H1 (cell line): ENCODE measurements around the gene PDE2A. TPM values are rescaled to one million over a fixed set of nuclear protein-coding genes. Genes with fewer than 3 reads are reported as not detected.
A peak's percentile ranks its signal among the peaks of the same experiment; 100 is the strongest.

Experiments used
- CTCF ChIA-PET: fragments of 300-600 bp; sonication (Branson Sonifier 250); formaldehyde crosslinking; loops from one replicate; lab custom pipeline; 2021; ENCODE audit not compliant: partially characterized antibody; lab: Charles Lee
- POLR2A ChIA-PET: fragments of 300-600 bp; sonication (Branson Sonifier 250); formaldehyde crosslinking; loops from one replicate; lab custom pipeline; 2021; ENCODE audit warnings: inconsistent platforms; ENCODE audit not compliant: partially characterized antibody; lab: Charles Lee
- DNase-seq, 2 experiments: peaks; one replicate each; pipeline versions ENCODE4 v3.0.0 to v3.0.0-alpha.2; 2010 to 2022; ENCODE audit warnings: low spot score in 2 of 2, low read depth in 1 of 2, mixed read lengths in 1 of 2
- FAIRE-seq: peaks from 2 replicates; lab custom pipeline; 2011; peaks lifted over from hg19 to GRCh38; lab: Jason Lieb, UNC
- H2AFZ ChIP-seq: 2 replicates; pipeline ENCODE4 v1.8.1; 2012; ENCODE audit warnings: low read length, inconsistent platforms
- H2AK5ac ChIP-seq: 2 replicates; pipeline ENCODE4 v1.6.1; 2013; ENCODE audit warnings: low read depth, low read length
- H2BK120ac ChIP-seq: replicated peaks from 2 replicates; pipeline ENCODE3; 2013; ENCODE audit warnings: low read depth, low read length, inconsistent platforms
- H2BK12ac ChIP-seq: 2 replicates; pipeline ENCODE4 v1.6.1; 2013; ENCODE audit warnings: low read depth, low read length
- H2BK15ac ChIP-seq: 2 replicates; pipeline ENCODE4 v1.6.1; 2013; ENCODE audit warnings: low read length
- H2BK20ac ChIP-seq: 2 replicates; pipeline ENCODE4 v1.6.1; 2013; ENCODE audit warnings: low read length
- H2BK5ac ChIP-seq: 2 replicates; pipeline ENCODE4 v1.6.1; 2013; ENCODE audit warnings: low read depth, low read length
- H3K14ac ChIP-seq: 2 replicates; pipeline ENCODE4 v1.6.1; 2013; ENCODE audit warnings: inconsistent platforms; ENCODE audit not compliant: insufficient read length
- H3K18ac ChIP-seq: 2 replicates; pipeline ENCODE4 v1.6.1; 2013; ENCODE audit warnings: low read length; ENCODE audit errors: extremely low read depth
- H3K23ac ChIP-seq: 2 replicates; pipeline ENCODE4 v1.6.1; 2013; ENCODE audit warnings: inconsistent platforms; ENCODE audit not compliant: insufficient read length
- H3K23me2 ChIP-seq: 2 replicates; pipeline ENCODE4 v1.6.1; 2013; ENCODE audit warnings: low read depth, low read length
- H3K27ac ChIP-seq: 2 replicates; pipeline ENCODE4 v1.6.1; 2011; ENCODE audit warnings: low read depth, low read length, inconsistent platforms
- H3K27me3 ChIP-seq, 4 experiments: replicated peaks in 1 of 4; 1 replicate in 1 of 4; 2 replicates in 3 of 4; pipeline versions ENCODE4 v1.6.1 to v1.8.1; 2011 to 2013; ENCODE audit warnings: low read length in 3 of 4, mild to moderate bottlenecking in 3 of 4, inconsistent platforms in 2 of 4, mixed read lengths in 2 of 4, moderate library complexity in 1 of 4; ENCODE audit not compliant: control insufficient read depth in 3 of 4, insufficient read depth in 3 of 4; ENCODE audit errors: extremely low read depth in 1 of 4
- H3K36me3 ChIP-seq, 4 experiments: 2 replicates each; pipeline versions ENCODE4 v1.6.1 to v1.8.1; 2011 to 2013; ENCODE audit warnings: mild to moderate bottlenecking in 4 of 4, low read length in 3 of 4, moderate library complexity in 2 of 4, control low read depth in 1 of 4, inconsistent platforms in 1 of 4; ENCODE audit not compliant: insufficient read depth in 4 of 4, control insufficient read depth in 2 of 4
- H3K4ac ChIP-seq: replicated peaks from 2 replicates; pipeline ENCODE3; 2013; ENCODE audit warnings: low read length, low read depth, mixed read lengths, inconsistent platforms; ENCODE audit not compliant: insufficient read length
- H3K4me1 ChIP-seq, 4 experiments: replicated peaks in 1 of 4; 1 replicate in 1 of 4; 2 replicates in 3 of 4; pipeline versions ENCODE4 v1.6.1 to v1.8.1; 2011 to 2013; ENCODE audit warnings: low read length in 3 of 4, inconsistent platforms in 2 of 4, mixed read lengths in 1 of 4; ENCODE audit not compliant: insufficient read depth in 4 of 4, control insufficient read depth in 3 of 4
- H3K4me2 ChIP-seq, 2 experiments: 2 replicates each; pipeline versions ENCODE4 v1.6.1 to v1.8.1; 2011 to 2013; ENCODE audit warnings: low read depth in 2 of 2, low read length in 2 of 2, control low read depth in 1 of 2, inconsistent platforms in 1 of 2, mild to moderate bottlenecking in 1 of 2; ENCODE audit not compliant: insufficient read depth in 1 of 2
- H3K4me3 ChIP-seq, 4 experiments: fragments of 200-600, 300-600 bp in 1 of 4; sonication (generic), shearing (Covaris generic), sonication (Bioruptor Twin) in 1 of 4; 2 replicates each; pipeline versions ENCODE4 v1.5.1 to v1.8.1; 2011 to 2016; ENCODE audit warnings: low read length in 4 of 4, low read depth in 3 of 4, control low read depth in 2 of 4, inconsistent platforms in 2 of 4, mild to moderate bottlenecking in 2 of 4, mixed read lengths in 1 of 4, moderate library complexity in 1 of 4; ENCODE audit not compliant: insufficient read depth in 2 of 4; ENCODE audit errors: extremely low read depth in 1 of 4
- H3K56ac ChIP-seq: replicated peaks from 2 replicates; pipeline ENCODE3; 2013; ENCODE audit warnings: low read depth, mild to moderate bottlenecking, mixed read lengths, low read length, inconsistent platforms; ENCODE audit not compliant: insufficient read length
- H3K79me1 ChIP-seq: 2 replicates; pipeline ENCODE4 v1.6.1; 2013; ENCODE audit warnings: low read depth, low read length, control low read depth
- H3K79me2 ChIP-seq, 2 experiments: 2 replicates each; pipeline versions ENCODE4 v1.6.1 to v1.8.1; 2012 to 2013; ENCODE audit warnings: low read length in 2 of 2, mild to moderate bottlenecking in 2 of 2, inconsistent platforms in 1 of 2; ENCODE audit not compliant: insufficient read depth in 2 of 2, control insufficient read depth in 1 of 2
- H3K9ac ChIP-seq, 4 experiments: replicated peaks in 1 of 4; 1 replicate in 1 of 4; 2 replicates in 3 of 4; pipeline versions ENCODE4 v1.6.1 to v1.8.1; 2011 to 2013; ENCODE audit warnings: low read depth in 3 of 4, low read length in 3 of 4, control low read depth in 2 of 4, mild to moderate bottlenecking in 2 of 4, moderate library complexity in 2 of 4, inconsistent platforms in 1 of 4; ENCODE audit errors: extremely low read depth in 1 of 4
- H3K9me3 ChIP-seq, 2 experiments: 2 replicates each; pipeline versions ENCODE4 v1.6.1 to v1.8.1; 2012 to 2013; ENCODE audit warnings: mild to moderate bottlenecking in 2 of 2, moderate library complexity in 2 of 2, control low read depth in 1 of 2, inconsistent platforms in 1 of 2, low read depth in 1 of 2, low read length in 1 of 2, mixed read lengths in 1 of 2; ENCODE audit not compliant: insufficient read depth in 2 of 2
- H4K20me1 ChIP-seq, 2 experiments: replicated peaks in 1 of 2; 2 replicates each; pipeline versions ENCODE3 to v1.8.1; 2011 to 2013; ENCODE audit warnings: inconsistent platforms in 2 of 2, low read length in 2 of 2, mild to moderate bottlenecking in 1 of 2; ENCODE audit not compliant: insufficient read depth in 2 of 2, control insufficient read depth in 1 of 2
- H4K5ac ChIP-seq: 2 replicates; pipeline ENCODE4 v1.6.1; 2013; ENCODE audit warnings: low read length, low read depth, mixed read lengths, inconsistent platforms; ENCODE audit not compliant: insufficient read length
- H4K8ac ChIP-seq: 2 replicates; pipeline ENCODE4 v1.8.0; 2013; ENCODE audit warnings: mild to moderate bottlenecking, moderate library complexity, low read length, inconsistent platforms; ENCODE audit not compliant: insufficient read depth; ENCODE audit errors: extremely low read depth
- H4K91ac ChIP-seq: replicated peaks from 2 replicates; pipeline ENCODE3; 2013; ENCODE audit warnings: low read length, mixed read lengths, inconsistent platforms; ENCODE audit not compliant: insufficient read length
- POLR2A ChIP-seq, 2 experiments: IDR thresholded peaks; 1 replicate in 1 of 2; 2 replicates in 1 of 2; pipeline ENCODE4 v1.6.1; 2011; ENCODE audit warnings: low read depth in 2 of 2, low read length in 2 of 2, mild to moderate bottlenecking in 2 of 2; ENCODE audit errors: control extremely low read depth in 1 of 2
- TAF7 ChIP-seq: optimal IDR thresholded peaks from 2 replicates; pipeline ENCODE3; 2011; ENCODE audit warnings: low read depth, mild to moderate bottlenecking, inconsistent platforms, low read length, moderate library complexity, borderline replicate concordance
- WGBS, 2 experiments: shearing (Covaris generic) in 1 of 2; methylation state at CpG; one replicate each; pipeline versions ENCODE4 v1.1.6 to v1.1.7; 2013 to 2015; ENCODE audit warnings: low lambda C conversion rate in 2 of 2, mixed read lengths in 2 of 2, inconsistent platforms in 1 of 2, low coverage in 1 of 2, missing lambda C conversion rate in 1 of 2; ENCODE audit not compliant: insufficient replicate concordance in 2 of 2, insufficient coverage in 1 of 2, insufficient read length in 1 of 2; ENCODE audit errors: extremely low coverage in 1 of 2, missing lambda C conversion rate in 1 of 2; 5-methylcytosine and 5-hydroxymethylcytosine counted together
- polyA plus RNA-seq, 7 experiments: library from polyadenylated mRNA; depleted of rRNA in 3 of 7; stranded (reverse) in 5 of 7; unstranded in 2 of 7; fragments of >200 nt in 5 of 7; fragments of 200-250 nt in 2 of 7; gene quantifications; 1 replicate in 5 of 7; 2 replicates in 1 of 7; 4 replicates in 1 of 7; pipeline versions ENCODE4 v1.2.1 to v1.2.3, GENCODE V29; 2011 to 2013; ENCODE audit warnings: missing spikeins in 2 of 7, mixed read lengths in 2 of 7
- total RNA-seq: library from RNA; stranded (reverse); fragmentation: NEBNext Ultra II Directional; extraction: Animal tissue kit (Norgen Biotek cat#: 25700); gene quantifications from 2 replicates; pipeline ENCODE4 v1.2.1, GENCODE V29; 2021

Gene PDE2A
- total and polyA plus RNA-seq, 2 of the 8 experiments (the other 6 are each of a cell fraction or from before 2014, with no cell fraction given), result 3.4 to 7.1 TPM

GRCh38 chr11:72678524-72678923, 4.3 kb upstream of the PDE2A start:
- H2BK20ac ChIP-seq, result no peak overlapping the region

More at GRCh38 chr11:72678524-72678923, 4.3 kb upstream of the PDE2A start:
- no peak for FAIRE-seq
- no peak overlapping the region for H3K4me3 ChIP-seq
- no peaks in the 10 kb centered on the region for H3K9me3 ChIP-seq
- no peak overlapping the region; the same call in 1 of the 2 replicates for H4K8ac ChIP-seq
- H3K4me2 ChIP-seq, result no peak overlapping the region
- TF ChIP-seq TAF7, result no peak
- peak in 1 of 2 experiments; percentile 34; a peak in 1 of 3 replicates for TF ChIP-seq POLR2A (IDR thresholded peaks at IDR 0.05; ENCODE audit: control extremely low read depth in 1 of 2, low read depth in 2 of 2, low read length in 2 of 2)
- TF ChIP-seq, all 59 proteins: peak for 1
- H3K36me3 ChIP-seq, result no peaks in the 10 kb centered on the region
- no peak overlapping the region for H3K23ac ChIP-seq
- H4K91ac ChIP-seq, result no peak overlapping the region
- POLR2A ChIA-PET, result interaction anchor here (0.7 to 3.9 kb wide), 5 partner anchors 20 to 95 kb away, joined by 3 to 12 read pairs (median 3); no protein-coding TSS in a partner anchor
- no peak overlapping the region for H4K5ac ChIP-seq
- H3K4me1 ChIP-seq, result peaks cover 0 to 22% (median 16%) of the 10 kb centered on the region in 4 experiments; a peak in 6 of 7 replicates
- H2BK12ac ChIP-seq, result no peak overlapping the region
- H2BK5ac ChIP-seq, result no peak overlapping the region
- no peak overlapping the region; the same call in 1 of the 2 replicates for H3K18ac ChIP-seq
- H3K23me2 ChIP-seq, result peaks cover 8% of the 10 kb centered on the region; the same call in 1 of the 2 replicates
- CTCF ChIA-PET, result interaction anchor here (0.6 to 19.1 kb wide), 12 partner anchors 5 to 115 kb away, joined by 3 to 384 read pairs (median 78); partner anchors contain the start of gene STARD10
- no peak overlapping the region for H2AFZ ChIP-seq
- no peak overlapping the region for H3K14ac ChIP-seq
- no peak for DNase-seq
- peaks cover 0 to 39% (median 28%) of the 10 kb centered on the region in 4 experiments; a peak in 6 of 7 replicates for H3K27me3 ChIP-seq
- H3K4ac ChIP-seq, result no peak overlapping the region
- H2BK120ac ChIP-seq, result no peak overlapping the region
- H2BK15ac ChIP-seq, result no peak overlapping the region
- no peaks in the 10 kb centered on the region for H3K79me1 ChIP-seq
- peaks cover 5 to 20% of the 10 kb centered on the region in 2 experiments for H4K20me1 ChIP-seq
- 86% methylated on average over 8 of the region's 8 CpGs; no CpG with 5 or more reads in 1 of the 2 experiments for WGBS, 2 experiments
- no peak overlapping the region for H2AK5ac ChIP-seq
- H3K9ac ChIP-seq, result no peak overlapping the region
- H3K27ac ChIP-seq, result no peak overlapping the region
- no peaks in the 10 kb centered on the region for H3K79me2 ChIP-seq
- H3K56ac ChIP-seq, result no peak overlapping the region
